GM13977 (cell line): ENCODE results near the gene SHOX.

Experiments
- DNase-seq: peaks from one replicate; pipeline ENCODE4 v3.0.0; 2012; ENCODE audit warnings: low spot score
- in situ Hi-C: fragments of 300-500 bp; cut with MboI; formaldehyde crosslinking; loops from one replicate; pipeline ENCODE4 v1.12.0; 2022; ENCODE audit warnings: low sequenced_read_pairs, low pct_unique_long_range_greater_than_20kb, mixed read lengths, inconsistent platforms; ENCODE audit not compliant: unreplicated experiment
- TF ChIP-seq, protein P1 (sequence below): IDR thresholded peaks from 2 replicates; pipeline ENCODE4 v1.5.1; 2012; ENCODE audit warnings: mild to moderate bottlenecking, control low read depth; ENCODE audit not compliant: insufficient read depth; ENCODE audit errors: extremely low read depth, missing control alignments

Gene SHOX

DNA sequence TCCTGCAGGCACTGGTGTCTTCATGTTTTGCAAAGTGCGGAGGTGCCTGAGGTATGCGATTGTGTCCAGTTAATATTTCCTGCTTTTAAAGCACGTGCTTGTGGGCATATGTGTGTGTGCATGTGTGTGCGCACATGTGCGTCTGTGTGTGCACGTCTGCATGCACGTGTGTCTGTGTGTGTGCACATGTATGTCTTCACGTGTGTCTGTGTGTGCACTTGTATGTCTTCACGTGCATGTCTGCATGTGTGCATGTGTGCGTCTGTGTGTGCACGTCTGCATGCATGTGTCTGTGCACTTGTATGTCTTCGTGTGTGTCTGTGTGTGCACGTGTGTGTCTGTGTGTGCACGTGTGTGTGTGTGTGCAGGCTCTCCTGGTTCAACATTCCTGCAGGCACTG lies 49.5 kb downstream of the SHOX start:
- in situ Hi-C loops = no loop called here
- DNase-seq = no peak
- TF ChIP-seq, protein P1, sequence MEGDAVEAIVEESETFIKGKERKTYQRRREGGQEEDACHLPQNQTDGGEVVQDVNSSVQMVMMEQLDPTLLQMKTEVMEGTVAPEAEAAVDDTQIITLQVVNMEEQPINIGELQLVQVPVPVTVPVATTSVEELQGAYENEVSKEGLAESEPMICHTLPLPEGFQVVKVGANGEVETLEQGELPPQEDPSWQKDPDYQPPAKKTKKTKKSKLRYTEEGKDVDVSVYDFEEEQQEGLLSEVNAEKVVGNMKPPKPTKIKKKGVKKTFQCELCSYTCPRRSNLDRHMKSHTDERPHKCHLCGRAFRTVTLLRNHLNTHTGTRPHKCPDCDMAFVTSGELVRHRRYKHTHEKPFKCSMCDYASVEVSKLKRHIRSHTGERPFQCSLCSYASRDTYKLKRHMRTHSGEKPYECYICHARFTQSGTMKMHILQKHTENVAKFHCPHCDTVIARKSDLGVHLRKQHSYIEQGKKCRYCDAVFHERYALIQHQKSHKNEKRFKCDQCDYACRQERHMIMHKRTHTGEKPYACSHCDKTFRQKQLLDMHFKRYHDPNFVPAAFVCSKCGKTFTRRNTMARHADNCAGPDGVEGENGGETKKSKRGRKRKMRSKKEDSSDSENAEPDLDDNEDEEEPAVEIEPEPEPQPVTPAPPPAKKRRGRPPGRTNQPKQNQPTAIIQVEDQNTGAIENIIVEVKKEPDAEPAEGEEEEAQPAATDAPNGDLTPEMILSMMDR = no peak

DNA sequence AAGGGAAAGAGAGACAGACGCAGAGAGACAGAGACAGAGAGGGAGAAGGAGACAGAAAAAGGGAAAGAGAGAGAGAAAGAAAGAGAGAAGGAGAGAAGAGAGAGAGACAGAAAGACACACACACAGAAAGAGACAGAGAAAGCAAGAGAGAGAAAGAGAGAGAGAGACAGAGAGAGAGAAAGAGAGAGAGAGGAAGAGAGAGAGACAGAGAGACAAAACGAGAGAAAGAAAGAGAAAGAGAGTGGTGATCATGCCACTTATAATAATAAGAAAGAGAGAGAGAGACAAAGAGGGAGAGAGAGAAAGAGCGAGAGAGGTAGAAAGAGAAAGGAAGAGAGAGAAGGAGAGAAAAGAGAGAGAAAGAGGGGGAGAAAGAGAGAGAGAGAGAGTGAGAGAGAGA lies 51.4 kb downstream of the SHOX start:
- in situ Hi-C loops = no loop called here
- DNase-seq = no peak
- TF ChIP-seq, protein P1 = no peak

DNA sequence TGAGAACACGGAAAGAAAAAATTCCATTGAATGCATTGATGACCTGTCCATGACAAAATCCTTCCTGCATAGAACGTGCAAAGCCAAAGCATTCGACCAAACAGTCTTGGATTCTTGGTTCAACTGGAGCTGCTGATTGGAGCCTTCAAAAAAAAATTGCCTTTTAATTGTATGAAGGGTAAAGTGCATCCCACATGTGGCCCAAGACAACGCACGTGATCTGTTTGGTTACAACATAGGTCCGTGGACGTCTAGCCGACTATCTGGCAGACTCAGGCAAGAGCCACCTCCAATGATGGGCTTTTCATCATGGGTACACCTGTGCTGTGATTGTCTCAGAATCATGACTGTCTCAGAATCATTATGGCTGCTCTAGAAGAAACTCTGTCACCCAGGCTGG lies 52.3 kb downstream of the SHOX start:
- DNase-seq = no peak
- in situ Hi-C loops = no loop called here
- TF ChIP-seq, protein P1 = no peak

DNA sequence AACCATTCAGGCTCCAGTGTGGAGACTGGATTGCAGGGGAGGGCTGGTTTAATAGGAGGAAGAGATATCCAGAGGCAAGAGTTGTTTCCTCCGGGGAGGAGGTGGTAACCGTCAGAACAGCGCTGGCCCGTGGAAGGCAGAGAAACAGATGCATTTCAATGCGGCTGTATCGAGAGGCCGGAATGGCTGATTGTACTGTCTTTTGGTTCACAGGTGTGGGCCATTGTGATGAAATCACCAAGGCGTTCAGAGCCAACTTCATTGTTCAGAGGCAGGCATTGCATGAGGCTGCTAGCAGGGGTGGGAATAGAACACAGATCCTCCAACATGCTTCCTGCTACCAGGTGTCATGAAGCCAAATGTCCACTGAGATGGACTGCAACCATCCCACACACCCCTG lies 53.0 kb downstream of the SHOX start:
- TF ChIP-seq, protein P1 = no peak
- DNase-seq = no peak
- in situ Hi-C loops = no loop called here

DNA sequence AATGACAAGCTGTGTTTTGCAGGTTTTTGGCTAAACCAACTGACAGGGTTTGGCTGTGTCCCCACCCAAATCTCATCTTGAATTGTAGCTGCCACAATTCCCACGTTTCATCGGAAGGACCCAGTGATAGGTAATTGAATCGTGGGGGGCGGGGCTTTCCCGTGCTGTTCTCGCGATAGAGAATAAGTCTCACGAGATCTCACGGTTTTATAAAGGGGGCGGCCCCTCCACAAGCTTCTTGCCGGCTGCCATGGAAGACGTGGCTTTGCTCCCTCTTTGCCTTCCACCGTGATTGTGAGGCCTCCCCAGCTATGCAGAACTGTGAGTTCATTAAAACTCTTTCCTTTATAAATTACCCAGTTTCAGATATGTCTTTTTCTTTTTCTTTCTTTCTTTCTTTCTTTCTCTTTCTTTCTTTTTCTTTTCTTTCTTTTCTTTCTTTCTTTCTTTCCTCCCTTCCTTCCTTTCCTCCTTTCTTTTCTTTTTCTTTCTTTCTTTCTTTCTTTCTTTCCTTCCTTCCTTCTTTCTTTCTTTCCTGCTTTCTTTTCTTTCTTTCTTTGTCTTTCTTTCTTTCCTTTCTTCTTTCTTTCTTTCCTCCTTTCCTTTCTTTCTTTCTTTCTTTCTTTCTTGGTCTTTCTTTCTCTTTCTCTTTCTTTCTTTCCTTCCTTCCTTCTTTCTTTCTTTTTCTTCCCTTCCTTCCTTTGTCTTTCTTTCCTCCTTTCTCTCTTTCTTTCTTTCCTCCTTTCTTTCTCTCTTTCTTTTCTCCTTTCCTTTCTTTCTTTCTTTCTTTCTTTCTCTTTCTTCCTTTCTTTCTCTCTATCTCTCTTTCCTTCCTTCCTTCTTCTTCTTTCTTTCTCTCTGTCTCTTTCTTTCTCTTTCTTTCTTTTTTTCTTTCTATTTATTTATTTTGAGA lies 54.8 kb downstream of the SHOX start:
- in situ Hi-C loops = no loop called here
- DNase-seq = no peak
- TF ChIP-seq, protein P1 = no peak

DNA sequence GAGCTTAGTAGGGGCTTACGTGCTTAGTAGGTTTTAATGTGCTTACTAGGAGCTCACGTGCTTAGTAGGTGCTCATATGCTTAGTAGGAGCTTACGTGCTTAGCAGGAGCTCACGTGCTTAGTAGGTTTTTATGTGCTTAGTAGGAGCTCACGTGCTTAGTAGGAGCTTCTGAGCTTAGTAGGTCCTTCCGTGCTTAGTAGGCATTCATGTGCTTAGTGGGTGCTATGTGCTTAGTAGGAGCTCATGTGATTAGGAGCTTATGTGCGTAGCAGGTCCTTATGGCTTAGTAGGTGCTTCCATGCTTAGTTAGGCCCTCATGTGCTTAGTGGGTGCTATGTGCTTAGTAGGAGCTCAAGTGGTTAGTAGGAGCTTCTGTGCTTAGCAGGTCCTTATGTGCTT lies 59.4 kb downstream of the SHOX start:
- in situ Hi-C loops = no loop called here
- TF ChIP-seq, protein P1 = no peak
- no peak for DNase-seq
